Hematopoietic multipotent progenitor cell treated with erythropoietin and hydrocortisone succinate and interleukin-3 and kit ligand, for 17 days (in vitro differentiated cells): ENCODE measurements around the gene STK32A.

ENCODE experiments used
- DNase-seq: peaks from one replicate; pipeline ENCODE4 v3.0.0-alpha.2; 2015; ENCODE audit warnings: low spot score

The STK32A gene

DNA sequence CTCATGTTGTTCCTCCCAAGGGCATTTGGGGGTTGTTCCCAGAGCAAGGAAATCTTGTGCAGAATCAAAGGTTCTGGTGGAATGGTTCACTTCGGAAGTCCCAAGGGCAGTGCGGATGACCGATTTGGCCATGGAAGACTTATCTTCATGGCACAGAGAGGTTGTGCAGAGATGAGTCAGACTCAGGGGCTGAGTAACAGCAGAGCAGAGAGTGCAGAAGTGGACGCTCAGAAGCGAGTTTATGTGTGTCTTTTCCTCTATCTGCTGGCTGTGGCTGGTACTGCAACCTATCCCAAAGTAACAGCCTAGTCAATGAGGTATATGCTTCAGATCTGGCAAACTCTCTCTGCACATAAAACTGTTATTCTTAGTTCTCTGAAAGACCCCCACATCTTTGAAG lies 157.0 kb downstream of the STK32A start:
- no peak for DNase-seq

DNA sequence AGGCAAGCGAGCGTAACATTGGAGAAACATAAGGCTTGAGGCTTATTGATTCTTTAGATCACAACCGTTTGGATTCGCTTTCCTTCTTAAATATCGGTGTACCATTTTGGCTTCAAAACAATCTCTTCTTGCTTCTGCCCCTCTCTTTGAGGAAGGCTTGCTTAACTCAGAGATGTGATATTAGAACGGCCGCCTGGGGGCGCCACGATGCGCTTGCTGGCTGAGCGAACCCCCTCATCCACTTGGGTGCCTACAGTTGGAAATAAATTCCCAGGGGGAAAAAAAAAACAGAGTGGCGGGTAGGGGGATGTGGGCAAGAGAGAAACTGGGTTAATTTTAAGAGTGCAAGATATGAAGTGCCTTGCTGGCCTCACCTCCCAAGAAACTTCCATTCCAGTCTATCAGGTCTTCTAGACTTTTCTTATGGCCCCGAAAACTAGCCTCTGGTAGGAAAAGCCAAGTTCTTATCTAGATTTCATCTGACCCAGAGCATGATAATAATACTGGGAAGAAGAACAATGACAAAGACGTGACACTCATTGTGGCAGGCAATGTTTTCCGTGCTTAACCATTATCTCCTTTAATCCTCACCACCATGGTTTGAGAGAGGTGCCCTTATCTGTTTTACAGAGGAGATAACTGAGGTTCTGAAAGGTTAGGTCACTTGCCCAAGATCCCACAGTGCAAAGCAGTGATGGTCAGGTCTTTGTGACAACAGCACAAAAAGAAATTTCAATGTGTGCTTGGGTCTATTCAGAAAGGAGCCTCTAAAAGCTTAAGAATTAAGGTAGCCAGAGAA lies 159.2 kb downstream of the STK32A start:
- DNase-seq = no peak

DNA sequence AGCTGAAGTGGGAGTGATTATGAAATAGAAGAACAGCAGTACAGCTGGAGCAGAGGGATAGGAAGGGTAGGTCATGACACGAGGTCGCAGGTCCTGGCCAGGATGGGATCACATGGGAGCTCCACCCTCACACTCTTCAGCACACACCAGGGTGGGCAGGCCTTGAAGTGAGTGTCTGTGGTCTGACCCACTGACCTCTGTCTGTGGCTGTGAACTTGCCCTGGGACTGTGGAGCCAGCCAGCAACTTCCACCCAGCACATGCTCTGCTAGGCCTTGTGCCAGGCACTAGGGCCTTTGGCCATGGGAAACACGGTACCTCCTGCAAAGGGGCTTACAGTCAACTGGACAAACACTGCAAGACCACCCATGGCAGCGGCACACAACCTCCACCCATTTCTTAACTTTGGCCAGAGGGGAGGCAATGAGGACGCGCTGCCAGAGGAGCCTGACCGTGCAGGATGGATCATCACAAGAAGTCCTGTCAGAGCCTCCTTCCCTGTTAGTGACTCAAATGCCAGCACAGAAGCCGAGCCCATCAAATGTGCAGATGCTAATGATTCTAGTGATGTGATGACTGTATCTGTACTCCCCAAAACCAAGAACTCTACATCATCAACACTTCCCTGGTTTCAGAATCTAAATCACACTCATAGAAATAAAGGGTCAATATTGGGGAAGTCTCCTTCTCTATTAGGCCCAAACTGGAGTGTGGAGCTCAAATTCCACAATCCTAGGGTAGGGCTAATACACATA lies 161.4 kb downstream of the STK32A start:
- no peak for DNase-seq

DNA sequence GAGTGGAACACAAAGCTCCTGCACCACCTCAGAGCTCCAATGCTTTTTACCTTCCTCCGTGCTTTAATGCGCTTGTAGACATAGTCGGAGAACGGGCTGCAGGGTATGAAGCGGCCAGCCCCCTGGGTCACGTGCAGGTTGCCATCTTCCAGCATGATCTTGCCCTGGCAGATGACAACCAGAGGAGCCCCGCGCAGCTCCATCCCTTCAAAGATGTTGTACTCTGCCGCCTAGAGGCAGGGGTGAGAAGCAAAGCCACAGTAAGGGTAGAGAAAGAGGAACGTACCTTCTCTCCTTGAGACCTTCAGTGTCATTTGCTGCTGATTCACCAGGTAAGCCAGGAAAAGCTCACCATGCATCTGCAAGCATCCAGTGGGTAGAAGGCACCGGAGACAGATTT lies 162.8 kb downstream of the STK32A start:
- no peak for DNase-seq

DNA sequence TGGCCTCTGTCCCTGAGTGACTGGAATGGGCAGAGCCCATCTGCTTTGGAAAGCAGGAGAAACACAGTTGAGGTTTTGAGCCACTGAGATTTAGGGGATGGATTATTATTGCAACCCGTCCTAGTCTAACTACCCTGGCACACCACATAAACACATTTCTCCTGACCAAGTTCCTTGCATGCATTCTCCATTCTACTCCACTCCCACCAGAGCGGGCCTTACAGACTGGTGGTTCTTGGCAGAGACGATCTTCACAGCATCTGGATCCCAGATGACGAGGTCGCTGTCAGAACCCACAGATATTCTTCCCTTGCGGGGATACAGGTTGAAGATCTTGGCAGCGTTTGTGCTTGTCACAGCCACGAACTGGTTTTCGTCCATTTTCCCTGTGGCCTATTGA lies 164.0 kb downstream of the STK32A start:
- no peak for DNase-seq

DNA sequence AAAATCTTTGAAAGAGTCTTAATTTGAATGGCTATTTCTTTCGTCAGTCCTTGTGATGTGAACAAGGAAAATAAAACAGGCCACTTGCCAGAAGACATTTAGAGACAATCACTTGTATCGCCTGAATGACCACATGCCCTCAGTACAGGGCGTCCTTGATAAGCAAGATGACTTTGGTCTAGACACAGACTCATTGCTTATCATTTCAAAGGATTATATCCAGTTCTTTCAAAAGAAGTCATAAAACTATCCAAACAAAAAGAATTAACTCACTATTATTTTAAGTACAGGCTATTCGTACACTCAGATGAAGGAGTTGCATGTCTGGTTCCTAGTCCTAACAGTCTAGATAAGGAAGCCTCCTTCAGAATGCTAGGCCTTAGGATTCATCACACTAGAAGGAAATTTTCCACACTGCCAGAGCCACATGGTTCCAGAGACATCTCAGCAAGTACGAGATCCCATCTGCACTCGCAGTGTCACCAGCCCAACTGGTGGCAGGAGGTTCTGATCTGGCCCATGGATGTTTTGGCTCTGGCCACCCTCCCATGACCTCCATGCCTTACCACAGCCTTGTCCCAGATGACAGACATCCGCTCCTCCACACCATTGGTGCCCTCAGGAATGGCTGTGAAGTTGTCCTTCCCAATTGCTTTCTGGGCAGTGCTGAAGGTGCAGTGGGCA lies 165.4 kb downstream of the STK32A start:
- DNase-seq = no peak

DNA sequence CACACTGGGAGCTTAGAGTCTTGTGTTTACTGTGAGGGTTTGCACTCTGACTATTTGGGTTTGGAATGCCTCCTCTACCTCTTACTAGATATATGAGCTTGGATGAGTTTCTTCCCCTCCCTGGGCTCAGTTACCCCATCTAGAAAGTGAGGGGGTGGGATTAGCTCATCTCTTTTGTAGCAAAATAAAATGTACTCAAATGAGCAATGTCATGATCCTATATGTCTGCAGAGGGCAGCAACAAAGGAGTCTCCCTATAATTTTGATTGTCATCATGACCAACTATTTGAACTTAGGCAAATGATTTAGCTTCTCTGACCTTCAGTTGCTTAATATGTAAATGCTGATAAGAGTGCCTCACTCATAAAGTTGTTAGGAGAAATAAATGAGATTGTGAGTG lies 166.1 kb downstream of the STK32A start:
- DNase-seq = no peak

DNA sequence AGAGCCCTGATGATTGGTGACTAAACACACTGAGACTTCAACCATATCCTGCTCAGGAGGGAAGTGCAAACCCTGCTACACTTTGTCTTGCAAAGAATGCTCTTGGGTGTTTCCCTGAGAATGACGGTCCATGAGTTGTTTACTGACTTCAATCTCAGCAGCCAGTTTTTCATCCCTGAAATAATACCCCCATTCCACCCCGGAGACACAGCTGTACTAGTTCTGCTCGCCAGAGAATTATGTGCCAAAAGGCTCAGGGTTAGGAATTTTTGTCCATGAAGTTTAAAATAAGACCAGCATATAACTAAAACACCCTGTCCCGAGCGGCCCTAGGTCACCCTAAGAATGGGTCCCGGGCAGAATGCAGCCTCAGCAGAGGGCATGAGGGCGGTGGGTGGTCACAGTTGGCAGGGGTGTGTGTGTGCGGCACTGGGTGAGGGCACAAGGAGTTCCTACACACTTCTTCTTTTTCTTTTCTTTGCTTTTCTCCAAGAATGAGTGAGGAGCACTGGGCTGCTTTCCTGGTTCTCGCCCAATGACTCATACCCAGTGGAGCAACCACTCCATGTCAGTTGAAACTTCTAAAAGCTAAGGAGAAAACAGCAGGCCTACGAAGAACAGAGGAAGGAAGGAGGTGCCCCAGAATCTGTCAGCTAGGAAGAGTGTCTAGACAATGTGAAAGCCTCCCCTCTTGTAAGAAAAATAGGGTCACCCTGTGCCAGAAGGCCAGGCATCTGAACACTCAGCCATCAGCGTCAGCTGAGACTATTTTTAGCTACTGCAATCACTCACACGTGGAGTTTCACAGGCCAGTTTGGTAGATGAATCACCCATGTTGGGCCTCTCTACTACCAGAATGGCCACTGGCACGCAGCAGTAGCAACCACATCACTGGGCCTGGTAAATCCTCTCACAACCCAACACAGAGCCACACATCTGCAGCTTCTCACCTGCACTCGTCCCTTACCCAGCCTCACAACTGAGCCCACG lies 169.1 kb downstream of the STK32A start:
- no peak for DNase-seq

DNA sequence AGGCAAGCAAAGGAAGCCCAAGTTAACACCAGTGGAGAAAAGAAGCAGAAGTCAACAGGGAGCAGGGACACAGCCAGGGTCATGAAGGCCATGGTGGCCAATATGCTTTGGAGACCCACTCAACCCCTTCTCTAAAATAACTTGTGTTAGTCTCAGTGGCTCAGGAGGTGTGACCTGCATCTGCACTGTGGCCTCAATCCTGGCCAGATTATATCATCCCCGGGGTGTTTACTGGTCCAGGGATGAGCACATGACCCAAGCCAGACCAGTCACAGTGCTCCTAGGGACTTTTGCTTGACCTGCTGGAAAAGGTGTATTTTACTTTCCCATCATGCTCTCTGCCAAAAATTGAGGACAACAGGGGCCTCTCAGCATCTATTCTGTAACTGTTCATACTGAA lies 169.9 kb downstream of the STK32A start:
- no peak for DNase-seq

DNA sequence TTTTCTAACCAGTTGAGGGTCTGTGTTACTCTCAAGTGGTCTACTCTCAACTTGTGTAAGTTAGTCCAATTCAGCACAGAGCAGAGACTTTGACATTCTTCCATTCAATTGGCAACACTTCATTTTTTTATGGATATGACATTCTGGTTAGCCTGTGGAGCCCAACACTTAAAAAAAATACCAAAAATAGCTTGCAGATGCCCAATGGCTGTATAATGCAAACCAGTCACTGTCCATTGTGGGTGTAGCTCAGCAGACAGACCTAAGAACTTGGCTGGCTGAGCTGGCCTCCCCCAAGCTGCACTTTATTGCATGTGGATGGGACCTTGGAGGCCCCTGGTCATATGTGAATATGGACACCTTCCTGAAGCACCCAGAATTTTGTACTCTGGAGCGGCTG lies 171.8 kb downstream of the STK32A start:
- no peak for DNase-seq

DNA sequence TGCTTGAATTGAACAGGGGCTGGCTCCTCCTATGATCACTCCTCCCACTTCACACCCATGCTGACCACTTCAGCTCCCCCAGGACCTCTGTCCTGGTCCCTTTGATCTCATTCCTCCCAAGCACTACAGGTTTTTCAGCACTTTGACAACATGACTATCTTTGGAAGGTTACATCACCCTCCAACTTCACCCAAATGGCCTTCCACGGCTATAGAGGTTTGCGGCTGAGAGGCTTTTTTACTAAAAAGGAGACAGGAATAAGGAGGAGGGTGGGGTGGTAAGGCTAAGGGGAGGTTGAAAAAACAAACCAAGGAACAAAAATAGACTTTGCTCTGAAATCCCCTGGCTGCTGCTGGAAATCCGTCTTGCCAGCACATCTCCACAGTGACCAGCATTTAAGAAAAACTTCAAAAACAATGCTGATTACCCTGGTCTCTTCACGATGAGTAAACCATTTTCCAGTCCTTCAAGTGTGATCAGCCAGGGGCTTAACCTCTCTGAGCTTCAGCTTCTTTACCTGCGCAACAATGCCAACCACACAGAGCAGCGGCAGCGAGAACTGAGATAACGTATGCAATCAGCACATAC lies 172.4 kb downstream of the STK32A start:
- no peak for DNase-seq

DNA sequence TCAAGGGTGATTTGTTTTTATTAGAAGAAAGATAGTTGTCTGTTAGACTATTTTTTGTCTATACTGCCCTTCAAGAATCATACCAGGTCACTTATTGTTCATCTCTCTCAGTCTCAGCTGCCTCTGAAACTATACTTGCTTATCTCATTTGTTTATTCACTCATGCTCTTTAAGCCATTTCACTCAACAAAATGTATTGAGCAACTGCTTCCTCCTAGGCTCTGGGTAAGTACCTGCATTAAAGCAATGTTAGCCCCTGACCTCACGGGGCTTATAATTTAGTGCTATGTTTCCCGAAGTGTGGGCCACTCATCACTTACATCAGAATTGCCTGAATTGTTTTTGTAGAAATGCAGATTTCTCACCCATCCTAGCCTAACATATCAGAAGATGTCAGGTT lies 174.2 kb downstream of the STK32A start:
- DNase-seq = no peak

DNA sequence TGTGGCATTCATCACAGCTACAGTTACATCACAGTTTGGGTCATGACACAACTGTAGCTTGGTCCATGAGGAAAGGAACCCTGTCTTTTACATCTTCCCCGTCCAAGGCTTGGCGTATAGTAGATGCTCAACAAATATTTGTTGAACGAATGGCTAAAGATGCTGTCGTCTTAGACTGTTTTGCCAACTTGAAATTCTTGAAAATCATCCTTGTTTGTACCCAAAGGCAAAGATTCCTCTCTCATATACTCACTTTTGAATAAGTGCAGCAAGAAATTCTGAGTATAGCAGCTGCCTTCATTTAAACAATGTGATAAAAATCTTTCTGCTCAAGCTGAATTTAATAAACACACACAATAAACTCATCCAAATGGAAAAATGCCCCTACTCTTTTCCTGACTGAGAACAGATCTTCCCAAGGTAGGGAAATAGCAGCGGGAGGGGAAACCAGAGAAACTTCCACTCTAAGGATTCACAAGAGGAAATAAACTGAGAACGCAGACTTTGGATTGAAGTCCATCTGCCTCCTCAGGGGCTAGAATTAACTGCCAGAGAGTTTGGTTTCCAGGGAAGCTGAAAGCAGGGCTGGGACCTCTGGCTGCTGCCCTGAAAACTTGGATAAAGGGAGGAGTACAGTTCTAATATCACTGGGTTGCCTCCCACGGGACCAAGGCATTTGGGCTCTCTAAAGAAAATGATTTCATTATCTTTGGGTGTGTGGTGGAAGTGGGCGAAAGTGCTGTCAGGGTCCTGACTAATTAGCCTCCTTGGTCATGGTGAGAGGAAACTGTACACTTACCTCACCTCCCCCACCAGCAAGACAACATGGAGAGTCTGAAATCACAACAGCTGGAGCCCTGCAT lies 175.9 kb downstream of the STK32A start:
- no peak for DNase-seq

DNA sequence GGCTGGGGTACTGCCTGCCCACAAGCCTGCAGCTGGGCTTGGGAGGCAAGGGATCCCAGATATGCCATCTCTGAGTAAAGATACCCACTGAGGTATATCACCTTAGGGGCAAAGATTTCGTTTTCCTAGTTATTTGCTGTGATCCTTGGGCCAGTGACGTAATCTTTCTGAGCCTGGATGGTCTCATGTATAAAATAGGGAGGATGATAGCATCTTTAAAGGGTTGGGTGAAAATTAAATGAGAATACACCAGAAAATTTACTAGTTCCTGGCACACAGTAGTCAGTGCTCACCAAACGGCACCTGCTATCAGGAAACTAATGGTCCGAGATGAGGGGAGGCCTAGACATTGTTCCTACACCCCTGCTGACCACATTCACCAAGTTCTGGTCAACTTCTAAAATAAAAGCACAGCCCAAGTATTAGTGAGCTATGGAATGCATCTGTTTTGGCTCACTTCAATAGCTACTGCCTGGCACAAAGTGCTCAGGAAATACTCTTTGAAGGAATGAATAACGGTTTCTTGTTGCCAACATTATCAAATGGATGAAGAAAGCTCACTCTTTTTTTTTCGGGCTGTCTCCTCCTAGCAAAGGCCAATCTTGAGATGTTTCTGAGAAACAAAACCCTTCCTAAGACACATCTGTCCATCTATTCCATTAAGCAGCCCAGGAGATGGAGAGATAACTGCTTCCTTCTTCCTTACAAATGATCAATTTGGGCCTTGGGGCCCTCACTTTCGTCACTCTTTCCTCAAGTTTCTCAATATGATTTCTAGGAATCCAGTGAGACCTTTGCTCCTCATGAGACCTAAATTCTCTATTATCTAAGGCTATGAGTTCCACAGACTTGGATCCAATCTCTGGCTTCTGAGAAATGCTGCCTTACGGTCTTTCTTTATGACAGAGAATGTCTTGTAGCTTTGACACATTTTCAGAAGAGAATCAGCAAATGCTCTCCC lies 176.8 kb downstream of the STK32A start:
- no peak for DNase-seq

DNA sequence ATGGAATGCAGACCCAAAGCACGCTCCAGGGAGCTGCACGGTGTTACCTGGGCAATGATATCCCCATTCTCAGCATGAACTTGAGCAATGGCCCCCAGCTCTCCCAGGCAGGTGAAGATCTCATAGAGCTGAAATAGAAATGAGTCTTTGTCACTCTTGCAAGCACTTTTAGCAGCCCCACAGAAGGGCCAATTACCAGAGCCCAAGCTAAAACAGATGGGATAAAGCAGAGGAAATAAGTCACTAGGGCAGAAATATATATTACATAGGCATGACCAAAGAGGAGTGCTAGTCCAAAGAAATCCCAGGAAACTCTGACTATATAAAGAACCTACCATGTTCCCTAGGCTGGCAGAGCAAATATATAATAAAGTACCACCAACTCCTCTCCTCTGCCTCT lies 177.7 kb downstream of the STK32A start:
- DNase-seq = no peak

DNA sequence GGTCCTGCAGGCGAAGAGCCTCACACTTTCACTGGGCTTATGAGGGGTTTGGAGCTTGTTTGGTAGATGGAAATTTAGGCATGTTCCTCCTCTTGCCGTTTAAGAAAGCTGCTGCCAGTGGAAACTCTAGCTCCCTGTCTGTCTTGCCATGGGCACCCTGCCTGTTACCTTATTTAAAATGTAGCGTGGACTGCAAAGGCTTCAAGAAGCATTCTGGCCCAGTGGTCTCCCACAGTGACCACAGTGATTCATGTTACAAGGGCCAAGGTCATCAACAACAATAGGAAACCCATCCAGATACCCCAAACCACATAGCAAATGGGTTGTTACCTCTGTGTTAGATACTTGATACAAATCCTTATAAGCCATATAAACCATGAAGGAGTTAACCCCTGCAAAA lies 178.4 kb downstream of the STK32A start:
- no peak for DNase-seq

DNA sequence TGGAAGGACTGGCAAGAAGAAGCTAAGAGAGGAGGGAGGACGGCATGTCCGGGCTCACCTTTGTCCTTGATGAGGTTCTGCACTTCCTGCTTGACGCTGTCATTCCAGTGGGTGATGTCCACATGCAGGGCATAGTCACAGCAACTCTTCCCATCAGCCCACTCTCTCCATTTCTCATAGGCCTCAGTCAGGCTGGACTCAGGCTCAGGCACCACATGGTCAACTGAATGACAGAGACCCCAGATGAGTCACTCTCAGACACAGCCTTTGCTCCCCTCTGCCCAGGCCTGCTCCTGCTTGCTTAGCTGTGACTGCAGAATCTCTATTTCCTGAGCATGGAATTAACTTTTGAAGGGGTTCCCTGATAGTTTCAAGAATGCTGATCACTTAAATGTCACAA lies 180.8 kb downstream of the STK32A start:
- no peak for DNase-seq

DNA sequence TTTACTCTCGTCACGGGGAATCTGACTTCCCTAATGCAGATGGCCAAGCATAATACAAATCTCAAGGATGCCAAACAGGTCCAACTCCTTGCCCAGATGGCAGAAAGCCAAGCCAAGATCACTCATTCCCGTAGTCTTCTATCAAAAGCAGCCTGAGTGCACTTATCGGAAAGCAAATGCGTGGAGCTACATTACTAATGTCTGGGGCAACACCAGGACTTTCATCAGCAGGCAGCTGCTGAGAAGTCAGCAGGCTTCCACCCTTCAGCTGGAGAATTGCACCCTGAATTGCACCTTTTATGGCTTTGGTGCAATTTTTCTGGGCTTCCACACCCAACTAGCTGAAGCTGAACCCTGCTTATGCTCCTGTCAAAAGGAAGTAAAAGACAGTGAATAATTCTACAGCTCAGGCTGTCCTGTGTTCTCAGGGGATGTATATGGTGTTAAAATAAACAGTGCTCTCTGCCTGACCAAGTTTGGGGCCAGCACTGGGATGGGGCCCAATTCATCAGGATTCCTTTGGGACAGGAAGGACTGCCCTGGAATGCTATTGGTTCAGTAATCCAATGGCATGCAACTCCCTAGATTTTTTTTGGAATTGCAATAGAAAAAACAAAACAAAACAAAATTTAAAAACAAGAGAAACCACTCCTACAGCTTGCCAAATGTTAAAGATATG lies 182.4 kb downstream of the STK32A start:
- no peak for DNase-seq

DNA sequence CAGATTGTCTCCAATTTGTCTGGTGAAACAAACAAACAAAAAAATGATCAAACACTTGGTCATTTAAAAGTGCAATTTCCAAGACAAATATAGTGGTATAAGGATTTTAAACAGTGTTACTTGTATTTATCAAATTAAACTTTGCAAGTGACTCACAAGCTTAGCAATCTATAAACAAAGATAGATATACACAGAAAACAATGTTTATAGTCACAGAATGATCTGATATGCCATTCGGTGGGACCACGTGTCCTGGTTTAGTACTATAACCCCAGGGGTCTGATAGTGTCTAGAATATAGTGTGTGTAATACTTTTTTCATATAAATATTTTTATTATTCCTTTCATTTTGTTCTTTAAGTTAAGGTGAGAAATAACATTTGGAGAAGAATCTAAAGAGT lies 183.8 kb downstream of the STK32A start:
- DNase-seq = no peak
